GM23248 (cell line): ENCODE data around the gene RAB13.

Experiments used
- EZH2 ChIP-seq: fragments of 200-600 bp; sonication (generic); IDR thresholded peaks from 2 replicates; pipeline ENCODE4 v1.6.1; 2018; ENCODE audit warnings: antibody characterized with exemption, mild to moderate bottlenecking; ENCODE audit not compliant: insufficient read depth, poor library complexity, severe bottlenecking
- EZH2phosphoT487 ChIP-seq: fragments of 200-600 bp; sonication (generic); IDR thresholded peaks from 2 replicates; pipeline ENCODE4 v1.6.1; 2018; ENCODE audit warnings: antibody characterized with exemption, moderate library complexity, mild to moderate bottlenecking, low read depth; ENCODE audit not compliant: insufficient read depth

- TF ChIP-seq EZH2 = no peak
- no peak for TF ChIP-seq EZH2phosphoT487
These were observed 22.9 kb downstream of the RAB13 start, which contains the start of gene SLC39A1 for GRCh38 chr1:153963030-153963849.
